OCI-LY3 (cell line): ENCODE measurements around the gene TAF10.

Source experiments
- H2AFZ ChIP-seq: fragments of 200-600, 300-600 bp; shearing (Covaris generic); 2 replicates; pipeline ENCODE4 v1.6.0; 2014; ENCODE audit warnings: antibody characterized with exemption, low read depth, low read length
- H3K27ac ChIP-seq: fragments of 200-600, 300-600 bp; sonication (generic); 2 replicates; pipeline ENCODE4 v1.5.1; 2014; ENCODE audit warnings: mild to moderate bottlenecking, low read length, moderate library complexity, mixed read lengths
- H3K27me3 ChIP-seq: fragments of 200-600, 300-600 bp; sonication (generic); 2 replicates; pipeline ENCODE4 v1.6.1; 2014; ENCODE audit warnings: low read depth, low read length, mixed read lengths
- H3K36me3 ChIP-seq: fragments of 200-600, 300-600 bp; sonication (generic); replicated peaks from 2 replicates; pipeline ENCODE3; 2014; ENCODE audit warnings: low read depth, low read length, mixed read lengths
- H3K4me1 ChIP-seq: fragments of 300-600, 200-600 bp; sonication (generic); 2 replicates; pipeline ENCODE4 v1.6.1; 2014; ENCODE audit warnings: low read length, mixed read lengths
- H3K4me2 ChIP-seq: fragments of 200-600, 300-600 bp; sonication (generic); 2 replicates; pipeline ENCODE4 v1.6.1; 2014; ENCODE audit warnings: low read length, mixed read lengths
- H3K4me3 ChIP-seq: fragments of 300-600, 200-600 bp; sonication (generic); 2 replicates; pipeline ENCODE4 v1.5.1; 2014; ENCODE audit warnings: antibody characterized with exemption, mild to moderate bottlenecking, low read length, moderate library complexity
- H3K79me2 ChIP-seq: fragments of 300-600, 200-600 bp; shearing (Covaris generic); 2 replicates; pipeline ENCODE4 v1.6.1; 2014; ENCODE audit warnings: mild to moderate bottlenecking, low read length, mixed read lengths
- H3K9ac ChIP-seq: fragments of 300-600, 200-600 bp; shearing (Covaris generic); 2 replicates; pipeline ENCODE4 v1.6.0; 2014; ENCODE audit warnings: mild to moderate bottlenecking, low read length, moderate library complexity
- H3K9me3 ChIP-seq: fragments of 200-600, 300-600 bp; shearing (Covaris generic); 2 replicates; pipeline ENCODE4 v1.6.1; 2014; ENCODE audit warnings: low read length, mixed read lengths; ENCODE audit not compliant: insufficient read depth
- H4K20me1 ChIP-seq: fragments of 200-600, 300-600 bp; sonication (generic); 2 replicates; pipeline ENCODE4 v1.6.1; 2016; ENCODE audit warnings: low read length, mixed read lengths; ENCODE audit not compliant: insufficient read depth
- CTCF ChIP-seq: fragments of 200-600, 300-600 bp; sonication (generic); IDR thresholded peaks from 2 replicates; pipeline ENCODE4 v1.5.1; 2014; ENCODE audit warnings: antibody characterized with exemption, low read length, low read depth
- EZH2phosphoT487 ChIP-seq: fragments of 200-600 bp; shearing (Covaris generic); IDR thresholded peaks from 2 replicates; pipeline ENCODE4 v1.6.1; 2018; ENCODE audit warnings: antibody characterized with exemption, mixed run types, low read depth

TAF10 gene

GRCh38 chr11:6596239-6596877 lies 15.7 kb downstream of the TAF10 start:
- Histone ChIP-seq H3K79me2 (peaks cover 20% of the 10 kb centered on the region), H3K27me3 (no peaks in the 10 kb centered on the region), H4K20me1 (no peaks in the 10 kb centered on the region), H3K9me3 (no peaks in the 10 kb centered on the region), H3K9ac (no peak overlapping the region), H3K36me3 (peaks cover 75% of the 10 kb centered on the region), H3K4me1 (no peaks in the 10 kb centered on the region), H2AFZ (no peak overlapping the region), H3K4me3 (no peak overlapping the region), H3K27ac (no peak overlapping the region), H3K4me2 (no peak overlapping the region)
- TF ChIP-seq EZH2phosphoT487 (no peak), CTCF (no peak)

GRCh38 chr11:6594142-6594768 lies 17.8 kb downstream of the TAF10 start:
- TF ChIP-seq EZH2phosphoT487: no peak
- TF ChIP-seq CTCF: no peak

GRCh38 chr11:6588018-6588417 lies 24.0 kb downstream of the TAF10 start:
- no peak overlapping the region for H3K4me2 ChIP-seq
- H3K27me3 ChIP-seq: no peaks in the 10 kb centered on the region
- peaks cover 21% of the 10 kb centered on the region for H3K36me3 ChIP-seq
- no peak for TF ChIP-seq EZH2phosphoT487
- no peak for TF ChIP-seq CTCF
- no peak overlapping the region for H3K4me3 ChIP-seq
- no peaks in the 10 kb centered on the region for H3K9me3 ChIP-seq
- H3K27ac ChIP-seq: no peak overlapping the region
- no peak overlapping the region for H3K9ac ChIP-seq
- no peaks in the 10 kb centered on the region for H3K79me2 ChIP-seq
- no peaks in the 10 kb centered on the region for H4K20me1 ChIP-seq
- no peaks in the 10 kb centered on the region for H3K4me1 ChIP-seq
- no peak overlapping the region for H2AFZ ChIP-seq

More at GRCh38 chr11:6594142-6594768, 17.8 kb downstream of the TAF10 start:
- no peak overlapping the region for H3K4me2 ChIP-seq
- H3K27ac ChIP-seq: no peak overlapping the region
- H2AFZ ChIP-seq: no peak overlapping the region
- no peak overlapping the region for H3K9ac ChIP-seq
- no peaks in the 10 kb centered on the region for H4K20me1 ChIP-seq
- no peaks in the 10 kb centered on the region for H3K9me3 ChIP-seq
- no peak overlapping the region for H3K4me3 ChIP-seq
- H3K27me3 ChIP-seq: no peaks in the 10 kb centered on the region
- H3K79me2 ChIP-seq: peaks cover 5% of the 10 kb centered on the region; the same call in 1 of the 2 replicates
- H3K4me1 ChIP-seq: no peaks in the 10 kb centered on the region
- peaks cover 56% of the 10 kb centered on the region for H3K36me3 ChIP-seq

- H3K4me2 ChIP-seq: no peak overlapping the region
- no peak overlapping the region for H2AFZ ChIP-seq
- no peak overlapping the region for H3K4me3 ChIP-seq
- no peaks in the 10 kb centered on the region for H3K27me3 ChIP-seq
- TF ChIP-seq EZH2phosphoT487 (no peak), CTCF (no peak)
- H3K36me3 ChIP-seq: peaks cover 16% of the 10 kb centered on the region
- H4K20me1 ChIP-seq: no peaks in the 10 kb centered on the region
- no peaks in the 10 kb centered on the region for H3K4me1 ChIP-seq
- H3K79me2 ChIP-seq: no peaks in the 10 kb centered on the region
- no peak overlapping the region for H3K27ac ChIP-seq
- no peaks in the 10 kb centered on the region for H3K9me3 ChIP-seq
- H3K9ac ChIP-seq: no peak overlapping the region
Observed at GRCh38 chr11:6587360-6587953, 24.6 kb downstream of the TAF10 start.
